Globus pallidus (tissue), 1 donor: ENCODE measurements around the gene HDAC4.
"Not testable (repeated sequence)": the region's sequence is repeated elsewhere in the genome, so short reads cannot be mapped to it uniquely, and the experiment has no call there.

Source experiments
- DNase-seq: peaks from one replicate; pipeline ENCODE4 v3.0.0-alpha.2; 2015; ENCODE audit warnings: low spot score

Gene HDAC4

GRCh38 chr2:239086325-239087020, 314.3 kb downstream of the HDAC4 start:
- no peak for DNase-seq

- DNase-seq = peak; percentile 79
Measured at GRCh38 chr2:239085201-239085992, 315.4 kb downstream of the HDAC4 start.

- no peak for DNase-seq
Measured at GRCh38 chr2:239084007-239084406, 316.8 kb downstream of the HDAC4 start.

GRCh38 chr2:239082425-239082824, 318.4 kb downstream of the HDAC4 start:
- DNase-seq = no peak

GRCh38 chr2:239081622-239082021, 319.2 kb downstream of the HDAC4 start:
- no peak for DNase-seq

- no peak for DNase-seq
Measured at GRCh38 chr2:239081046-239081445, 319.8 kb downstream of the HDAC4 start.

GRCh38 chr2:239079671-239080294, 321.0 kb downstream of the HDAC4 start:
- no peak for DNase-seq

GRCh38 chr2:239078128-239078924, 322.5 kb downstream of the HDAC4 start:
- no peak for DNase-seq

- DNase-seq = no peak
Measured at GRCh38 chr2:239077260-239077659, 323.6 kb downstream of the HDAC4 start.

GRCh38 chr2:239075918-239076758, 324.7 kb downstream of the HDAC4 start:
- DNase-seq = peak; percentile 31

- no peak for DNase-seq
Measured at GRCh38 chr2:239073745-239074530, 326.9 kb downstream of the HDAC4 start.

- DNase-seq = no peak
Measured at GRCh38 chr2:239073270-239073669, 327.6 kb downstream of the HDAC4 start.

- DNase-seq = no peak
Measured at GRCh38 chr2:239072786-239073185, 328.0 kb downstream of the HDAC4 start.

GRCh38 chr2:239070466-239070865, 330.4 kb downstream of the HDAC4 start:
- no peak for DNase-seq

- not testable (repeated sequence) for DNase-seq
Measured at GRCh38 chr2:239069362-239070333, 331.2 kb downstream of the HDAC4 start.

- DNase-seq = no peak
Measured at GRCh38 chr2:239068411-239068810, 332.4 kb downstream of the HDAC4 start.

- no peak for DNase-seq
Measured at GRCh38 chr2:239067196-239067865, 333.5 kb downstream of the HDAC4 start.

- no peak for DNase-seq
Measured at GRCh38 chr2:239066597-239066996, 334.2 kb downstream of the HDAC4 start.

- DNase-seq = no peak
Measured at GRCh38 chr2:239065962-239066361, 334.9 kb downstream of the HDAC4 start.
